CD4-positive, alpha-beta T cell (primary cell): ENCODE measurements around the gene YPEL1. TPM values are rescaled to one million over a fixed set of nuclear protein-coding genes. Genes with fewer than 3 reads are reported as not detected.

Experiments used
- ATAC-seq: fragments of 200-7000 bp; cut with Tn5 transposase; one replicate; pipeline ENCODE4 v1.10.0; 2022; ENCODE audit warnings: mild to moderate bottlenecking; ENCODE audit not compliant: poor library complexity
- CTCF ChIA-PET: fragments of 350-600 bp; sonication (Branson Sonifier 250); formaldehyde crosslinking; loops from one replicate; lab custom pipeline; 2021; ENCODE audit warnings: antibody characterized with exemption, inconsistent platforms; lab: Charles Lee
- POLR2A ChIA-PET: fragments of 350-600 bp; sonication (Branson Sonifier 250); formaldehyde crosslinking; loops from one replicate; lab custom pipeline; 2021; ENCODE audit warnings: antibody characterized with exemption, inconsistent platforms; lab: Charles Lee
- DNase-seq, 14 experiments: peaks; one replicate each; pipeline ENCODE4 v3.0.0-alpha.2; 2013 to 2020; ENCODE audit warnings: mixed read lengths in 2 of 14
- H3K27ac ChIP-seq, 2 donors: one replicate each; pipeline versions ENCODE4 v1.5.1 to v1.7.0; 2013; ENCODE audit warnings: low read length in 2 of 2, low read depth in 1 of 2, mild to moderate bottlenecking in 1 of 2
- H3K27me3 ChIP-seq, 2 experiments: 1 replicate in 1 of 2; 2 replicates in 1 of 2; pipeline versions ENCODE4 v1.6.1 to v1.7.0; 2013; ENCODE audit warnings: low read length in 2 of 2, control low read depth in 1 of 2, mild to moderate bottlenecking in 1 of 2, moderate library complexity in 1 of 2; ENCODE audit not compliant: insufficient read depth in 2 of 2, control insufficient read depth in 1 of 2
- H3K36me3 ChIP-seq: one replicate; pipeline ENCODE4 v1.6.1; 2013; ENCODE audit warnings: low read length, control low read depth; ENCODE audit not compliant: insufficient read depth
- H3K4me1 ChIP-seq: one replicate; pipeline ENCODE4 v1.6.1; 2013; ENCODE audit warnings: low read length, control low read depth; ENCODE audit not compliant: insufficient read depth
- H3K4me3 ChIP-seq: one replicate; pipeline ENCODE4 v1.5.1; 2013; ENCODE audit warnings: mild to moderate bottlenecking, low read length, moderate library complexity
- H3K9me3 ChIP-seq, 2 experiments: 1 replicate in 1 of 2; 2 replicates in 1 of 2; pipeline versions ENCODE4 v1.6.1 to v1.7.0; 2013; ENCODE audit warnings: low read length in 2 of 2, mild to moderate bottlenecking in 2 of 2, control low read depth in 1 of 2, moderate library complexity in 1 of 2; ENCODE audit not compliant: control insufficient read depth in 1 of 2, insufficient read depth in 1 of 2
- H3K27ac Mint-ChIP-seq: one replicate; pipeline ENCODE4 v1.8.0; 2020; ENCODE audit warnings: mixed read lengths
- H3K27me3 Mint-ChIP-seq: one replicate; pipeline ENCODE4 v1.8.0; 2021; ENCODE audit warnings: mixed read lengths
- H3K36me3 Mint-ChIP-seq: one replicate; pipeline ENCODE4 v1.8.0; 2021; ENCODE audit warnings: low read depth, mixed read lengths
- H3K4me1 Mint-ChIP-seq: one replicate; pipeline ENCODE4 v1.8.0; 2021; ENCODE audit warnings: low read depth, mixed read lengths
- H3K4me3 Mint-ChIP-seq: one replicate; pipeline ENCODE4 v1.8.0; 2020; ENCODE audit warnings: mild to moderate bottlenecking, mixed read lengths
- H3K9me3 Mint-ChIP-seq: one replicate; pipeline ENCODE4 v1.8.0; 2020; ENCODE audit warnings: mixed read lengths
- CTCF ChIP-seq: fragments of 200-600 bp; IDR thresholded peaks from one replicate; pipeline ENCODE4 v1.8.0; 2022; ENCODE audit warnings: antibody characterized with exemption, mild to moderate bottlenecking
- intact Hi-C, 2 experiments: fragments of 100-400 bp; cut with DNase I in 1 of 2; cut with micrococcal nuclease in 1 of 2; formaldehyde crosslinking; loops; one replicate each; pipeline versions ENCODE4 v1.15.1 to v1.9.0; 2023 to 2025; cut with DNase I, micrococcal nuclease
- total RNA-seq, 174 experiments: library from RNA in 2 of 174; stranded (reverse) in 2 of 174; gene quantifications; one replicate each; pipeline ENCODE4 v1.2.3 and lab custom pipeline; 2021 to 2026

The YPEL1 gene
- total RNA-seq, 2 experiments from 2014 or later = 2.3 to 2.6 TPM

DNA sequence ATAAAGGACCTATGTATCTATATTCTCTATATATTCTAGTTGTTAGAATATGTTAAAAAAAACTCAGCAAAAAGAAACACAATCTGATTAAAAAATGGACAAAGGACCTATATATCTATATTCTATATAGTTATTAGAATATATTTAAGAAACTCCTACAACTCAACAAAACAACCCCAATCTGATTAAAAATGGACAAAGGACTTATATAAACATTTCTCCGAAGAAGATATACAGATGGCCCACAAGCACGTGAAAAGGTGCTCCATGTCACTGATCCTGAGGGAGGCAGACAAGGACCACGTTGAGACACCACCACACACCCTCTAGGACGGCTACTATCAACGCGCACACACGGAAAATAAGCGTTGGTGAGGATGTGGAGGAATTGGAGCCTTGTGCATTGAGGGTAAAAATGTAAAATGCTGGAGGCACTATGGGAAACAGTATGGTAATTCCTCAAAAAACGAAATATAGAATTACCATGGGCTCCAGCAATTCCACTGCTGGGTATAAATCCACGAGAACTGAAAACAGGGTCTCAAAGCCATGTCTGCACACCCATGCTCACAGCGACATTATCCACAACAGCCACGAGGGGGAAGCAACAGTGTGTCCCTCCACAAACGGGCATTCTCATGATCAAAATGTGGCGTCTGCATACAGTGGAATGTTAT lies 22.7 kb downstream of the YPEL1 start:
- Histone ChIP-seq H3K27me3 (no peaks in the 10 kb centered on the region), H3K27ac (no peak overlapping the region), H3K4me3 (no peak overlapping the region), H3K9me3 (no peaks in the 10 kb centered on the region), H3K36me3 (peaks cover 2% of the 10 kb centered on the region), H3K4me1 (peaks cover 6% of the 10 kb centered on the region)
- intact Hi-C loops = loop anchor here in 1 of 2 experiments (1.0 kb wide), 2 partner anchors 225 to 239 kb away; partner anchors contain the start of gene PPM1F
- Mint-ChIP-seq H3K27ac (no peak overlapping the region), H3K4me3 (no peak overlapping the region), H3K36me3 (no peaks in the 10 kb centered on the region), H3K4me1 (peaks cover 7% of the 10 kb centered on the region), H3K9me3 (no peaks in the 10 kb centered on the region), H3K27me3 (no peaks in the 10 kb centered on the region)
- peak; percentile 66 for TF ChIP-seq CTCF
- ChIA-PET POLR2A (no interaction called here), CTCF (interaction anchor here (0.7 to 1.1 kb wide), 2 partner anchors 22 to 240 kb away, joined by 3 to 6 read pairs; partner anchors contain the start of gene PPM1F)
- peak; percentile 34 to 80 (median 48) for DNase-seq
- ATAC-seq = peak; percentile 95

- peaks cover 2% of the 10 kb centered on the region for H3K36me3 ChIP-seq
- ChIA-PET POLR2A (no interaction called here), CTCF (no interaction called here)
- Mint-ChIP-seq H3K9me3 (no peaks in the 10 kb centered on the region), H3K4me3 (no peak overlapping the region), H3K4me1 (peaks cover 7% of the 10 kb centered on the region), H3K27me3 (no peaks in the 10 kb centered on the region), H3K36me3 (no peaks in the 10 kb centered on the region), H3K27ac (no peak overlapping the region)
- no peaks in the 10 kb centered on the region for H3K27me3 ChIP-seq
- no peak for ATAC-seq
- H3K9me3 ChIP-seq = no peaks in the 10 kb centered on the region
- H3K4me1 ChIP-seq = peaks cover 6% of the 10 kb centered on the region
- no peak for TF ChIP-seq CTCF
- H3K27ac ChIP-seq = no peak overlapping the region
- no peak for DNase-seq
- H3K4me3 ChIP-seq = no peak overlapping the region
- intact Hi-C loops = no loop called here
Observed at GRCh38 chr22:21711851-21712250, 23.7 kb downstream of the YPEL1 start.

GRCh38 chr22:21710156-21710555 lies 25.4 kb downstream of the YPEL1 start:
- Histone ChIP-seq H3K36me3 (peaks cover 2% of the 10 kb centered on the region), H3K27me3 (no peaks in the 10 kb centered on the region), H3K4me3 (no peak overlapping the region), H3K27ac (no peak overlapping the region), H3K9me3 (no peaks in the 10 kb centered on the region), H3K4me1 (peaks cover 6% of the 10 kb centered on the region)
- POLR2A ChIA-PET = no interaction called here
- TF ChIP-seq CTCF = no peak
- H3K27ac Mint-ChIP-seq = no peak overlapping the region
- no peaks in the 10 kb centered on the region for H3K9me3 Mint-ChIP-seq
- intact Hi-C loops = no loop called here
- no peak for DNase-seq
- ATAC-seq = no peak
- H3K27me3 Mint-ChIP-seq = no peaks in the 10 kb centered on the region
- peaks cover 7% of the 10 kb centered on the region for H3K4me1 Mint-ChIP-seq
- no peaks in the 10 kb centered on the region for H3K36me3 Mint-ChIP-seq
- no peak overlapping the region for H3K4me3 Mint-ChIP-seq
- CTCF ChIA-PET = no interaction called here
